OCI-LY1 (cell line): ENCODE measurements around the gene MAML2.
A peak's percentile ranks its signal among the peaks of the same experiment; 100 is the strongest.

Experiments
- H2AFZ ChIP-seq: fragments of 200-600 bp; sonication (generic), shearing (Covaris generic); 2 replicates; pipeline ENCODE4 v1.6.0; 2014; ENCODE audit warnings: antibody characterized with exemption, mild to moderate bottlenecking, low read length
- H3F3A ChIP-seq: fragments of 200-600 bp; sonication (generic), shearing (Covaris generic); 2 replicates; pipeline ENCODE4 v1.6.0; 2014; ENCODE audit warnings: mild to moderate bottlenecking, antibody characterized with exemption, low read length, moderate library complexity; ENCODE audit not compliant: insufficient read depth
- H3K27ac ChIP-seq: fragments of 200-600 bp; sonication (generic); 2 replicates; pipeline ENCODE4 v1.5.1; 2014; ENCODE audit warnings: low read length, mixed run types, mild to moderate bottlenecking, low read depth; ENCODE audit not compliant: poor library complexity, severe bottlenecking
- H3K27me3 ChIP-seq: fragments of 200-600 bp; sonication (generic); 2 replicates; pipeline ENCODE4 v1.6.0; 2014; ENCODE audit warnings: antibody characterized with exemption, mild to moderate bottlenecking, low read length, moderate library complexity; ENCODE audit not compliant: insufficient read depth
- H3K36me3 ChIP-seq: fragments of 200-600 bp; sonication (generic); 2 replicates; pipeline ENCODE4 v1.6.1; 2014; ENCODE audit warnings: mild to moderate bottlenecking, antibody characterized with exemption, low read length, moderate library complexity, mixed read lengths; ENCODE audit not compliant: insufficient read depth
- H3K4me1 ChIP-seq: fragments of 200-600 bp; sonication (generic); 2 replicates; pipeline ENCODE4 v1.5.1; 2014; ENCODE audit warnings: mild to moderate bottlenecking, low read length, moderate library complexity; ENCODE audit not compliant: insufficient read depth, severe bottlenecking
- H3K4me2 ChIP-seq: fragments of 200-600 bp; sonication (generic), shearing (Covaris generic); 2 replicates; pipeline ENCODE4 v1.6.1; 2014; ENCODE audit warnings: low read length
- H3K4me3 ChIP-seq: fragments of 200-600 bp; sonication (generic); 2 replicates; pipeline ENCODE4 v1.5.1; 2014; ENCODE audit warnings: low read length, low read depth, mild to moderate bottlenecking, mixed read lengths; ENCODE audit not compliant: poor library complexity, severe bottlenecking
- H3K79me2 ChIP-seq: fragments of 200-600 bp; shearing (Covaris generic); 2 replicates; pipeline ENCODE4 v1.6.1; 2016; ENCODE audit warnings: mixed run types, low read length, mixed read lengths; ENCODE audit not compliant: insufficient read depth
- H3K9ac ChIP-seq: fragments of 200-600 bp; sonication (generic), shearing (Covaris generic); 2 replicates; pipeline ENCODE4 v1.6.1; 2014; ENCODE audit warnings: mild to moderate bottlenecking, low read length, mixed read lengths
- H3K9me2 ChIP-seq: fragments of 200-600 bp; sonication (generic), shearing (Covaris generic); 2 replicates; pipeline ENCODE4 v1.6.1; 2014; ENCODE audit warnings: low read depth, mild to moderate bottlenecking, low read length, mixed read lengths
- H3K9me3 ChIP-seq: fragments of 200-600 bp; shearing (Covaris generic); 2 replicates; pipeline ENCODE4 v1.6.1; 2014; ENCODE audit warnings: low read length, mixed read lengths
- H4K20me1 ChIP-seq: fragments of 200-600 bp; sonication (generic), shearing (Covaris generic); 2 replicates; pipeline ENCODE4 v1.6.0; 2016; ENCODE audit warnings: mild to moderate bottlenecking, low read length; ENCODE audit not compliant: insufficient read depth
- EZH2 ChIP-seq: fragments of 200-600 bp; sonication (generic), shearing (Covaris generic); IDR thresholded peaks from 2 replicates; pipeline ENCODE4 v1.8.0; 2017; ENCODE audit warnings: borderline replicate concordance, mixed run types, mild to moderate bottlenecking, antibody characterized with exemption, low read length, moderate library complexity, mixed read lengths
- TF ChIP-seq, protein P1 (sequence below): fragments of 200-600 bp; sonication (generic), shearing (Covaris generic); IDR thresholded peaks from 2 replicates; pipeline ENCODE4 v1.5.1; 2017; ENCODE audit warnings: mild to moderate bottlenecking, antibody characterized with exemption, low read length, moderate library complexity, mixed read lengths

MAML2 gene

DNA sequence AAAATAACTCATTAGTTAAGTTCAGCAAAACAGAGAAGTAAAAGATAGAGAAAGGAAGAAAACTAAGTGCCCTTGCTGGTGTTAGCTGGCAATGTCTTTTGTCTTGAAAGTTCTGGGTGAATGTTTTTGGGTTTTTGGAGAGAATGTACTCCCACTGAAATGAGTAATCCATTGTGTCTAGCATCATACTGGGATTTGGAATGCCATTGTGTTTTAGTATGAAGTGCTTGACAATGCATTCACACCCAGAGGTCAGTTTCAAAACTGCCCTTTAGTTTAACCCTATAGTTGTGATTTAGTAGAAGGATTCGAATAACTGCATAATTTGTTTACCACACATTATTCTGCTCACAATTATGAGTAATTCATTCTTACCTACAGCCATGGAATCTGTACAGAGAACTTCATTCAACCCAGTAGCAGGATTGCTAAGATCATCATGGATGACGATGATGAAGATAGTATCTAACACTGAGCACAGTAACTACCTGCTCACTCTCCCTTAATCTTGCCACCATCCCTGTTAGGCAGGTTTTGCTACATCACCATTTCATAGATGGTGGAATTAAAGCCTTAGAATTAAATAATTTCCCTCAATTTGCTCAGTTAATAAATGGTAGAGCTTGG, 33.9 kb downstream of the MAML2 start:
- no peaks in the 10 kb centered on the region for H3F3A ChIP-seq
- no peak overlapping the region for H3K4me2 ChIP-seq
- no peak overlapping the region for H3K9ac ChIP-seq

DNA sequence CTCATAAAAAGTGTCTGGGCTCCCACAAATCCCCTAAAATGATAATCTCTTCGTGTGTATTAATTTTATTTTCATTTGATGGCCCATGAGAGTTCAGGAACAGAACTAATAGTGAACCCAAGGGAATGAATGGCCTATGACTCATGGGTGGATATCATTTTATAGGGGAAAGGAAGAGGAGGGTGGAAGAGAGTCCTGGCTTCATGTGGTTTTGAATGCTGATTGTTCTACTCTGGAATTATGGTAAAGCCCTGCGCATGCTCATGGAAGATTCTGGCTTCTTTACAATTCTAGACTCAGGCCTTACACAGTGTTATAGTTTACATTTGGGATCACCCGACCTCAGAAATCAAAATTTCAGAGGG, 35.2 kb downstream of the MAML2 start:
- H3F3A ChIP-seq: no peaks in the 10 kb centered on the region
- H3K79me2 ChIP-seq: no peaks in the 10 kb centered on the region
- no peaks in the 10 kb centered on the region for H3K9me3 ChIP-seq
- TF ChIP-seq EZH2: no peak
- TF ChIP-seq, protein P1, sequence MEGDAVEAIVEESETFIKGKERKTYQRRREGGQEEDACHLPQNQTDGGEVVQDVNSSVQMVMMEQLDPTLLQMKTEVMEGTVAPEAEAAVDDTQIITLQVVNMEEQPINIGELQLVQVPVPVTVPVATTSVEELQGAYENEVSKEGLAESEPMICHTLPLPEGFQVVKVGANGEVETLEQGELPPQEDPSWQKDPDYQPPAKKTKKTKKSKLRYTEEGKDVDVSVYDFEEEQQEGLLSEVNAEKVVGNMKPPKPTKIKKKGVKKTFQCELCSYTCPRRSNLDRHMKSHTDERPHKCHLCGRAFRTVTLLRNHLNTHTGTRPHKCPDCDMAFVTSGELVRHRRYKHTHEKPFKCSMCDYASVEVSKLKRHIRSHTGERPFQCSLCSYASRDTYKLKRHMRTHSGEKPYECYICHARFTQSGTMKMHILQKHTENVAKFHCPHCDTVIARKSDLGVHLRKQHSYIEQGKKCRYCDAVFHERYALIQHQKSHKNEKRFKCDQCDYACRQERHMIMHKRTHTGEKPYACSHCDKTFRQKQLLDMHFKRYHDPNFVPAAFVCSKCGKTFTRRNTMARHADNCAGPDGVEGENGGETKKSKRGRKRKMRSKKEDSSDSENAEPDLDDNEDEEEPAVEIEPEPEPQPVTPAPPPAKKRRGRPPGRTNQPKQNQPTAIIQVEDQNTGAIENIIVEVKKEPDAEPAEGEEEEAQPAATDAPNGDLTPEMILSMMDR: no peak
- H3K4me3 ChIP-seq: no peak overlapping the region
- no peaks in the 10 kb centered on the region for H4K20me1 ChIP-seq
- H3K36me3 ChIP-seq: no peaks in the 10 kb centered on the region
- H3K27me3 ChIP-seq: no peaks in the 10 kb centered on the region
- H3K27ac ChIP-seq: no peak overlapping the region
- H3K9me2 ChIP-seq: no peaks in the 10 kb centered on the region
- H3K4me1 ChIP-seq: peaks cover 15% of the 10 kb centered on the region
- no peak overlapping the region for H2AFZ ChIP-seq
- no peak overlapping the region for H3K9ac ChIP-seq
- no peak overlapping the region; the same call in 1 of the 2 replicates for H3K4me2 ChIP-seq

More for the DNA sequence above, 33.9 kb downstream of the MAML2 start:
- no peak overlapping the region for H3K27ac ChIP-seq
- no peaks in the 10 kb centered on the region for H4K20me1 ChIP-seq
- H3K79me2 ChIP-seq: no peaks in the 10 kb centered on the region
- peaks cover 17% of the 10 kb centered on the region for H3K4me1 ChIP-seq
- no peaks in the 10 kb centered on the region for H3K9me2 ChIP-seq
- no peaks in the 10 kb centered on the region for H3K27me3 ChIP-seq
- TF ChIP-seq, protein P1: no peak
- TF ChIP-seq EZH2: no peak
- no peak overlapping the region for H3K4me3 ChIP-seq
- H3K36me3 ChIP-seq: no peaks in the 10 kb centered on the region
- no peak overlapping the region for H2AFZ ChIP-seq
- H3K9me3 ChIP-seq: no peaks in the 10 kb centered on the region

DNA sequence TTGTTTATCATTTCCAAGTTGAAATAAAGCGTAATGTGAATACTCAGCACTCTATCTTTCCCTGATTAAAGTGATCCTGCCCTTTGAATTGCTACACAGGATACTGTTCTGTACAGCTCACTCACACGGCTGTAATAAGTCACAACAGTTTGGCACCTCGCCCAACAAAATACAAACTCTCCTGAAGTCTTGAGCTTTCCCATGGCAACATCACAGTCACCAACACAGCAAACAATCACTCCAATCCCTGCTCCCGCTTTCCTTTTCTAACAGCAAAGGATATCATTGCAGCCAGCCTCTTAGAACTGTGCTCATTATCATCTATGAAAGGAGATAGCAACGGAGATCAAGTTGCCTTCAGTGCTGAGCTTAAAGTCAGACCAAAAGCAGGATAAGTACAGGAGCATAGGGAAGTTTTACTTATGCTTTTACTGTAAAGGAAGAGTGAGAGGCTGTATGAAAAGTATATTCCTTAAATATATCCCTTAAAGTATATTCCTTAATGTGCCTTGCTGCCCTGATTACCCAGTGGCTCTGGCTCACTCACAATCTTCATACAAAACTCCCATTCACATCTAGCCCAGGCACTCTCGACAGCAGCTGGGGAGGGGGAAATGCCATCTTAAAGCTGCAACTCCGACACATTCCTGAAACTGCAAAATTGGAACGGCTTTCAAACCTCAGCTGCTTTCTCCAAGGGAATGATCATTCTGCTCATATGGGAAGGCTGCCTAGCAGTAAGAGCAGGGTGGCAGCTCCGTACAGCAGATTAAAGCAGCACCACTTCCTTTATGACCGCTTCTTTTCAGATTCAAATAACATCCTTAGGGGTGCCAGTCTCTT, 35.8 kb downstream of the MAML2 start:
- H2AFZ ChIP-seq: no peak overlapping the region
- H3K4me1 ChIP-seq: peaks cover 15% of the 10 kb centered on the region
- TF ChIP-seq EZH2: no peak
- TF ChIP-seq, protein P1: no peak
- H3K27me3 ChIP-seq: no peaks in the 10 kb centered on the region
- no peaks in the 10 kb centered on the region for H3F3A ChIP-seq
- H3K36me3 ChIP-seq: no peaks in the 10 kb centered on the region
- H3K4me3 ChIP-seq: no peak overlapping the region
- no peaks in the 10 kb centered on the region for H3K9me2 ChIP-seq
- H3K4me2 ChIP-seq: peak overlapping the region; percentile 26; the same call in 1 of the 2 replicates
- H4K20me1 ChIP-seq: no peaks in the 10 kb centered on the region
- no peak overlapping the region for H3K9ac ChIP-seq
- H3K27ac ChIP-seq: no peak overlapping the region
- no peaks in the 10 kb centered on the region for H3K79me2 ChIP-seq
- no peaks in the 10 kb centered on the region for H3K9me3 ChIP-seq
